Measurements from ENCODE around the gene UCK2. TPM values are rescaled to one million over a fixed set of nuclear protein-coding genes. Genes with fewer than 3 reads are reported as not detected.
A peak's percentile ranks its signal among the peaks of the same experiment; 100 is the strongest.

UCK2 gene
- total and polyA plus RNA-seq, 4 donors = 9.6 to 22.0 (median 14.1) TPM

GRCh38 chr1:165947797-165948455, 120.5 kb downstream of the UCK2 start:
- WGBS, 2 donors = 90 to 91% methylated on average over 6 of the region's 6 CpGs
- no peaks in the 10 kb centered on the region for H3K27me3 ChIP-seq (ENCODE audit: control insufficient read depth in 3 of 3, insufficient read depth in 3 of 3, low read length in 2 of 3)
- no peak for TF ChIP-seq CTCF (IDR thresholded peaks at IDR 0.05; ENCODE audit: control extremely low read depth, extremely low read depth)
- H3K4me3 ChIP-seq = no peak overlapping the region
- no peaks in the 10 kb centered on the region for H3K9me3 ChIP-seq (ENCODE audit: control insufficient read depth in 4 of 4, insufficient read depth in 3 of 4, low read length in 3 of 4)
- ATAC-seq (ENCODE audit: insufficient read depth, low FRiP score) (no peak), DNase-seq (no peak)
- no peak overlapping the region for H3K9ac ChIP-seq (ENCODE audit: insufficient read depth in 1 of 2, low read length in 2 of 2)
- no peaks in the 10 kb centered on the region for H3K36me3 ChIP-seq (ENCODE audit: control insufficient read depth in 4 of 4, insufficient read depth in 4 of 4, low read length in 4 of 4)
- H3K27ac ChIP-seq (ENCODE audit: low read depth in 1 of 2, low read length in 1 of 2) = no peak overlapping the region
- H3K4me1 ChIP-seq (ENCODE audit: control insufficient read depth in 5 of 5, insufficient read depth in 5 of 5, low read length in 5 of 5) = no peaks in the 10 kb centered on the region

GRCh38 chr1:165949335-165950130, 122.1 kb downstream of the UCK2 start:
- H3K27me3 ChIP-seq (ENCODE audit: control insufficient read depth in 3 of 3, insufficient read depth in 3 of 3, low read length in 2 of 3) = no peaks in the 10 kb centered on the region
- H3K4me3 ChIP-seq = no peak overlapping the region
- DNase-seq = peak; percentile 25 to 50 (median 37)
- no peak for TF ChIP-seq CTCF (IDR thresholded peaks at IDR 0.05; ENCODE audit: control extremely low read depth, extremely low read depth)
- H3K9ac ChIP-seq (ENCODE audit: insufficient read depth in 1 of 2, low read length in 2 of 2) = no peak overlapping the region
- H3K9me3 ChIP-seq (ENCODE audit: control insufficient read depth in 4 of 4, insufficient read depth in 3 of 4, low read length in 3 of 4) = no peaks in the 10 kb centered on the region
- H3K36me3 ChIP-seq (ENCODE audit: control insufficient read depth in 4 of 4, insufficient read depth in 4 of 4, low read length in 4 of 4) = no peaks in the 10 kb centered on the region
- H3K4me1 ChIP-seq (ENCODE audit: control insufficient read depth in 5 of 5, insufficient read depth in 5 of 5, low read length in 5 of 5) = no peaks in the 10 kb centered on the region
- no peak overlapping the region for H3K27ac ChIP-seq (ENCODE audit: low read depth in 1 of 2, low read length in 1 of 2)
- WGBS, 2 donors = 59 to 61% methylated on average over 6 of the region's 6 CpGs
- ATAC-seq (ENCODE audit: insufficient read depth, low FRiP score) = no peak

GRCh38 chr1:165954940-165955339, 127.5 kb downstream of the UCK2 start:
- Histone ChIP-seq H3K9me3 (ENCODE audit: control insufficient read depth in 4 of 4, insufficient read depth in 3 of 4, low read length in 3 of 4) (no peaks in the 10 kb centered on the region), H3K27ac (ENCODE audit: low read depth in 1 of 2, low read length in 1 of 2) (no peak overlapping the region), H3K27me3 (ENCODE audit: control insufficient read depth in 3 of 3, insufficient read depth in 3 of 3, low read length in 2 of 3) (no peaks in the 10 kb centered on the region), H3K9ac (ENCODE audit: insufficient read depth in 1 of 2, low read length in 2 of 2) (no peak overlapping the region), H3K36me3 (ENCODE audit: control insufficient read depth in 4 of 4, insufficient read depth in 4 of 4, low read length in 4 of 4) (no peaks in the 10 kb centered on the region), H3K4me3 (no peak overlapping the region), H3K4me1 (ENCODE audit: control insufficient read depth in 5 of 5, insufficient read depth in 5 of 5, low read length in 5 of 5) (no peaks in the 10 kb centered on the region)
- TF ChIP-seq CTCF (IDR thresholded peaks at IDR 0.05; ENCODE audit: control extremely low read depth, extremely low read depth) = no peak
- DNase-seq = no peak
- 48 to 49% methylated on average over 2 of the region's 2 CpGs for WGBS, 2 donors
- no peak for ATAC-seq (ENCODE audit: insufficient read depth, low FRiP score)

Data from lung (tissue), 12 donors.